Cardiac septum (tissue), 1 donor: Measurements from ENCODE around the gene GTPBP6. TPM values are rescaled to one million over a fixed set of nuclear protein-coding genes. Genes with fewer than 3 reads are reported as not detected.
A peak's percentile ranks its signal among the peaks of the same experiment; 100 is the strongest.
"Not testable (repeated sequence)": the region's sequence is repeated elsewhere in the genome, so short reads cannot be mapped to it uniquely, and the experiment has no call there.

Experiments
- DNase-seq: peaks from one replicate; pipeline ENCODE4 v3.0.0-alpha.2; 2020; ENCODE audit warnings: low spot score
- intact Hi-C: fragments of 100-400 bp; cut with DNase I; formaldehyde crosslinking; loops from one replicate; pipeline ENCODE4 v1.14.0; 2022
- total RNA-seq: library from RNA; stranded (reverse); fragmentation: NEBNext Ultra II Directional; extraction: Animal tissue kit (Norgen Biotek cat#: 25700); gene quantifications from one replicate; pipeline ENCODE4 v1.2.1, GENCODE V29; 2021
- donor health status: DM: no; HTN: no; CAD: no.

Gene GTPBP6
- total RNA-seq, 1 donor from 2014 or later = 35.3 TPM

DNA sequence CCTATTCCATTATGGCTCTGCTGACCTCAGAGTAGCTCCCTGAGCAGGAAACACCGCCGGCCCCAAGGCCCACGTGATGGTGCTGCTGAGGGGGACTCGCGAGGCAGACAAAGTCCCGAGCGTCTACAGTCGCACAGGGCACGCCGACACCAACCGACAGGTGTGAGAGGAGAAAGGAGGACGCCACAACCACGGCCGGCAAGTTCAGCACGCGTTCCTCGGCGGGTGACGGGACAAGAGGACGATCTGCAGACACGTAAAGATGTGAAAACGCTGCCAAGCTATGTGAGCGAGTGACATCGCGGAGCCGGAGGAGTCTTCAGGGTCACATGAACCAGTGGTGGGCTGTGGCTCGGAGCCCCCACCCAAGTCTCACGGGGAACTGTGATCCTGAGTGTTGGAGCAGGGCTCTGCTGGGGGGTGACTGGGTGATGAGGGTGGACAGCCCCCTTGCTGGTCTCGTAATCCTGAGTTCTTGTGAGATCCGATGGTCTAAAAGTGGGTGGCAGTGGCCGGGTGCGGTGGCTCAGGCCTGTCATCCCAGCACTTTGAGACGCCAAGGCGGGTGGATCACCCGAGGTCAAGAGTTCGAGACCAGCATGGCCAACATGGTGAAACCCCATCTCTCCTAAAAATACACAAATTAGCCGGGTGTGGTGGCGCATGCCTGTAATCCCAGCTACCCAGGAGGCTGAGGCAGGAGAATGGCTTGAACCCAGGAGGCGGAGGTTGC is 34.2 kb upstream of the GTPBP6 start:
- intact Hi-C loops = no loop called here
- DNase-seq = peak; percentile 65

DNA sequence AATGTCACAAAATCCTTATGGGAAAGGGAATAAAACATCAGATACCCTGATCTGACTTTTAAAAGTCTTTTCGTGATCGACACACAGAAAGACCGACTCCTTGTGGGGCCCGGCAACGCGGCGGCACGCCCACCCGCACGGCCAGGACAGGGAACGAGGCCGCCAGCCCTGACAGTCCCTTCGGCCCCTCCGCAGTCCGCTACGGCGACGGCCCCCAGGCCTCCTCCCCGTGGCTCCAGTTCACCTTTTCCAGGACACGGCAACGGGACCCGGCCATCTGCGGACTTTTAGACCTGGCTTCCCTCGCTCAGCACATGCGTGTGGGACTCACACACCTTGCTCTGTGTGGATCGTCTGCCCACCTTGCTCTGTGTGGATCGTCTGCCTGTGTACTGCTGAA is 33.6 kb upstream of the GTPBP6 start:
- no peak for DNase-seq
- intact Hi-C loops = no loop called here

DNA sequence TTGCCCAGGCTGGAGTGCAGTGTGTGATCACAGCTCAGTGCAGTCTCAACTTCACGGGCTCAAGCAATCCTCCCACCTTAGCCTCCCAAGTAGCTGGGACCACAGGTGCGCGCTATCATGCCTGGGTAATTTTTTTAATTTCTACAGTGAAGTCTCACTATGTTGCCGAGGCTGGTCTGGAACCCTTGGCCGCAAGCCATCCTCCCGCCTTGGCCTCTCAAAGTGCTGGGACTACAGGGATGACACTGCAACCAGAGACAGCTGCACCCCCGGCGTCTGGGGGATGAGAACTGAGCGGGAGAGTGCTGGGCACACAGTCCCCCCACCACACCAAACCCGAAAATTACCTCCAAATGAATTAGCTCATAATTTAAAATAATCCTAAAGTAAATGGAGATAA is 33.1 kb upstream of the GTPBP6 start:
- no peak for DNase-seq
- intact Hi-C loops = no loop called here

DNA sequence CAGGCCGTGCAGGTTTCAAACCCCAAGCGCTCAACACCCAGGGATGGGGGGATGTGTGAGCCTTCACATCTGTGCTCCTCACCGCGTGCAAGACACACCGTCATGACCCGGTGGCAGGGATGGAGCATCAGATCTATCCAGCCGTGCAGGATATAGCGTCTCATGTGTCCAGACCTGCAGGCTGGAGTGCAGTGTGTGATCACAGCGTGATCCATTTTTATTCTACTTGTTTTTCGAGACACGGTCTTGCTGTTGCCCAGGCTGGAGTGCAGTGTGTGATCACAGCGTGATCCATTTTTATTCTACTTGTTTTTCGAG is 32.7 kb upstream of the GTPBP6 start:
- intact Hi-C loops, DNase-seq: not testable (repeated sequence)

DNA sequence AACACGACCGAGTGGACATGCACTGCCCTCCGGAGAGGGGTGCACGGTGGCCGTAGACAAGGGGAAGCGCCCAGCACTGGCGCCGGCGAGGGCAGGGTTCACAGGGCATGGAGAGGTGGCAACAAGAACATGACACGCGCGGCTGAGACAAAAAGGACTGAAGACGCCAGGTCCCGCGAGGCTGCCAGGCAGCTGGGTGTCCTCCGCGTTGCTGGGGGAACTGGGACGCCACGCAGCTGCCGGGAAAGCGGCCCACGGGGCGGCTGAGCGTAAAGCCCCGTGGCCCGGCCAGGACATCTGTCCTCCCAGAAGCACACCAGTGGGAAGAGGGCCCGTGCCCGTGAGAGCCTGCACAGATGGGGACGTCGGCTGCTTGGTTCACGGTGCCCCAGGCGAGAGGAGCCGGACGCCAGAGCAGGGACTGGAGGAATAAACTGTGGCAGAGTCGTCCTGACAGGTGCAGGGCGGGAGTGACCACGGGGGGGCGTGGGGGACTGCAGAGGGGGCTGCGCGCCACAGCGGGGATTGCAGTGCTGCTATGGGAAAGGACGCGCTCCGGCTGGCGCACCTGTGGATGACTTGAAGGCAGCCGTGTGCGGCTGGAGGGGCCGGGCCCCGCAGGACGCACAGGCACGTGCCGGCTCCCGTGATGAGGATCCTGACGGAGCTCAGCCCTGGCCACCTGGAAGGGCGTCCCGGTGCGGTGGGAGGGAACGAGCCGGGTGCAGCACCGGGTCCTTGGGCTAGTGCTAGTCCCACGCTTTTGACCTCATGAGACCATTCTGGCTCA is 32.1 kb upstream of the GTPBP6 start:
- intact Hi-C loops = no loop called here
- no peak for DNase-seq

DNA sequence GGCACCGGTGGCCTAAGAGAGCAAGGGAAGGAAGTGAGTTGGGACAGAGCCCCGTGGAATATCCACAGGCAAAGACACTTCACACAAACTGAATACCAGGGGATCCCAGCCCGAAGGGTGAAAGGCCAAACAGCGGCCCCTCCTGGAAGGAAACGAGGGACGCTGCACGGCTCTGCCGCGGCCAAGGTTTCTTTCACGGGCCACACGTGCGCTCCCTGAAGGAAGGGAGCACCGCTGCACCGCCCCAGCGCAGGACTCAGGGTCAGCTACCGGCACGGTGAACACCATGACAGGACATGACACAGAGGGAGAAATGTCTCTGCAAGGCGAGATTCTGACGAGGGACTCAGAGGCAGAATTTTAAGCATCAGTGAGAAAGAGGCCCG is 31.5 kb upstream of the GTPBP6 start:
- intact Hi-C loops = no loop called here
- DNase-seq = no peak

DNA sequence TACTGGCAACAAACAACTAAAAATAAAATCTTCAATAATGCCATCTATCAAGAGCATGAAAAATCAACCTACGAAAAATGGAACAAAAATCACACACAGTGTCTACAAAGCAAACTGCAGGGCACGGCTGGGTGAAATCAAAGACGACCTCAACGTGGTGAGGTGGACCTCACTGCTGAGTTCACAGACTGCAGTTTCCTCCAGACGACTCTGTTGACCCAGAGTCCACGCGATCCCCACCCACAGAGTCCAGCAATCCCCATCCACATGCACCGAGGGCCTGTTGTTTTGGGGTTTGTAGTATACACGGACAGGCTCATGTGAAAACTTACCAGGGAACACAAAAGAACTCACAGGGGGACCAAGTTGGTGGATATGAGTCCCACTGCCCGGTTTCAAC is 31.1 kb upstream of the GTPBP6 start:
- no peak for DNase-seq
- intact Hi-C loops = no loop called here

DNA sequence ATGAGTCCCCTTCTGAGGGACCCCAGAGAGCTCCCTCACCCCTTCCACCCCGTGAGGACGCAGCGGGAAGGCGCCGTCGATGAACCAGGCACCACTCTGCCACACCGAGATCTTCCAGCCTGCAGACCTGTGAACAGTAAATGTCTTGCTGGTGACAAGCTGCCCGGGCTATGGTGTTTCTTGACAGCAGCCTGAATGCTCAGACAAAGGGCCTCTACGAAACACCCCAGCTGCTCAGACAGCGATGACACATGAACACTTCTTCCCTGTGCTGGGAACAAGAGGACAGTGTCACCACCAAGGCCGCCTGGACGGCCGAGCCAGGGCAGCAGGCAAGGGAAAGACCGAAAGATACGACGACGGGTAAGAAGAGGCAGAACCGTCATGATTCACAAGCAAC is 30.6 kb upstream of the GTPBP6 start:
- intact Hi-C loops = no loop called here
- DNase-seq = no peak

DNA sequence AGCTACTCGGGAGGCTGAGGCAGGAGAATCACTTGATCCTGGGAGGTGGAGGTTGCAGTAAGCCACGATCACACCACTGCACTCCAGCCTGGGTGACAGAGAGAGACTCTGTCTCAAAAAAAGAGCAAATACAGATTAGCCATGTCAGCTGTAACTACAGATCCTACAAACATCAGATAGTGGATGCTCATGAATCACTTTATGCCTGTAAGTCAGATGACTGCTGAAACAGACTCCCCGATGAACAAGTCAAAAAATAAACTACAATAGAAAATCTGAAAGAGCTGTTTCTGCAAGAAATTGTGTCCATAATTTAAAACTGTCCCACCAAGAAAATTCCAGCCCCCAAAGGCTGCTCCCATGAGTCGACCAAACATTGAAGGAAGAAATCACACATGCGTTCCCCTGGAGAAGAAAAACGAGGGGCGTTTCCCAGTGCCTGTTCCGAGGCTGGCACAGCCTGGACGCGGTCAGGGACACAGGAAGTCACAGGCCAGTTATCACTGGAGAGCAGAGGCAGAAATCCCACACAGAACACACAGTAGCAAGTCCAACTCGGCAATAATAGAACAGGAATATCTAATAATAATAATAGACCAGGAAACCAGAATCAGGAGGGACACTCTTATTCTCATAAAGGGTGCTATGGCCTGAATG is 30.0 kb upstream of the GTPBP6 start:
- DNase-seq = no peak
- intact Hi-C loops = no loop called here

DNA sequence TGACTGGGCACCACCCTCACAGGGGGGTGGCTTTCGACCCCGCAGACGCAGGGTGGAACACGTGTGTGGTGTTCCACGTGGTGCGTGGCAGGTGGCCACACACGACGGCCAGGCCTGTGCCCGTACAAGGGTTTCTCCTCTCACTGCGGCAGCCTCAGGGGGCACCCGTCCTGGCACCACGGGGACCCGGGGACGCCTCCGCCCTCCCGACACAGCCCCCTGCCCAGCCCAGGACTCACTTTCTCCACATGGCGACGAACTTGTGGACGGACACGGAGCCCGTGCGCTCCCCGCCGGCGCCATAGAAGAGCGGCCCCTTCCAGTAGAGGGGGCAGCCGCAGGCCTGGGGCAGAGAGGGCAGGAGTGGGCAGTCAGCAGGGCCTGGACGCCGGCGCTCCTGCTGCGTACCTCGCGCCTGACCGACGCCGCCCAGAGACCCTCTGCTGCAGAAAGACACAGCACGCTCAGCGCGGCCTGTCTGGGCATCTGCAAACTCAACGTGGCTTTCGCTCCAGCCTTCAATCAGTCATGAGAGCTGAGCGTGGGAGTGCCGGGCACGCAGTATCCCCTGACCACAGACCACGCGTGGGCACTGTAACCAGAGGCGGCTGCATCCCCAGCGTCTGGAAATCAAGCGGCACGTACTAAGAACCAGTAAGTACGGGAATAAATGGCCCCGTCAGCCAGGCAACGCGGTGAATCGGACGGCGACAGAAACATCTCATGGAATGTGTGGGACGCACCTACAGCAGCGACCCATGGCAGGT is 28.9 kb upstream of the GTPBP6 start:
- no peak for DNase-seq
- intact Hi-C loops = no loop called here

DNA sequence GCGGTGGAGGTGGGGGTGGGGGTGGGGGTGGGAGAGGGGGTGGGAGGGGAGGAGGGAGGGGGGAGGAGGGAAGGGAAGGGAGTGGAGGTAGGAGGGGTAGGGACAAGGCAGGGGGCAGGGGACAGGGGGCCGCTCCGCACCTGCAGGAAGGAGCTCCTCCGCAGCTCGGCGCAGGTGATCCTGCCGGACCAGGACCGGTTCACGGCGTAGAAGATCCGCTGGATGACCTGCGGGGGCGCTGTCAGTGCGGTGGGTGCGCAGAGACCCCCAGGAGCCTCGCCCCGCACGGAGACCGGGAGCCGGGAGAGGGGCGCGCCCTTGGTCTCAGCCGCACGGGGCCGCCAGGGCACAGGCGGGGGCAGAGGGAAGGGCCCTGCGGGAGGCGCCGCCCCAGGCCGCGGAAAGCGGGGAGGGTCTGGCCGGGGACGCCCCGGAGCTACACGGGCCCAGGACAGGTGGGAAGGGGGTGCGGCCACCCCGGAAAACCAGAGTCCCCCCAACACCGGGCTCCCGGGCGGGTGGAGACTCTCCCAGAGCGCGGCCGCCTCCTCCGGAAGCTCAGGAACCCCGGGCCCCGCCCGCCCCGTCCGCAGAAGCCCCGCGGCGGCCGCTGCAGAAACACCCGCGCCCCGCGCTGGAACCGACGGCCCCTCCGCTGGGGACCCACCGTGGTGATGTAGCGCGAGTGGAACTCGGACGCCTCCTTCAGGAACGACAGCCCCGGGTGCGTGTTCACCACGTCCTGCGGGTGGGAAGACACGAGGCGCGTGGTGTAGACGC is 27.6 kb upstream of the GTPBP6 start:
- intact Hi-C loops = no loop called here
- peak; percentile 65 for DNase-seq

DNA sequence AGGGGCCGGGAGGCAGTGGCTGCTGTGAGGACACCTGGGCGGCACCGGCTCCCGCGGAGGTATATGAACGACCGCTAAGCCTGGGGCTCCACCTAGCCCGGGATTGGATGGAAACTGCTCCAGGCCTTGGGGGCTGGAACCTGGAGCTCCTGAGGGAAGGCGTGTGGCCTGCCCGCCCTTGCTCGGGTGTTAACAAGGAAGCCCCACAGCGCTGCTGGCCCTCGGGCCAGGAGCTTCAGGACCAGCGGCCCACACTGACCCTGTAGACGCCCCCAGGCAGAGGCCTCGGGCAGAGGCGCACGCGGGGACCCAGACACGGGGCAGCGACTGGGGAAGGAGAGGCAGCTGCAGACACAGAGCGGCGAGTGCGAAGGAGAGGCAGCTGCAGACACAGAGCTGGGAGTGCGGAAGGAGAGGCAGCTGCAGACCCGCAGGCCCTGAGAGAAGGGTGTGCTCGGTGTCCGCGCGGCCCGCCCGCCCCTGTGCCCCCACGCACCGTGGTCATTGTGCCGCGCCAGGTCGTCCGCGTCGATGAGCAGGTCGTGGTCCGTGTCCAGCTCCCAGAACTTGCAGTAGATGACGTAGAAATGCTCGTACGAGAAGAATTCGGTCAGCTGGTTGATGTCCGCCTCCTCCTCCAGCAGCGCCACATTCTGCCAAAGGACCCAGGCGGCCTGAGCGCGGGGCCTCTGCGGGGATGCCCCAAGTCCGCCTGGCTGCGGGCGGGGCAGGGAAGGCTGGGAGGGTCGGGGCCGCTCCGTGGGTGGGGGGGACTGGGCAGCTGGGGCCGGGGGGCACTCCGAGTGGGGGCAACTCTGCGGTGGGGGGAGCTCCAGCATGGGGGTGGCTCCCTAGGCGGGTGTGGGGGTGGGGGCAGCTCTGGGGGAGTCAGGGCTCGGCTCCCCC is 26.7 kb upstream of the GTPBP6 start:
- DNase-seq = peak; percentile 51
- intact Hi-C loops = no loop called here

DNA sequence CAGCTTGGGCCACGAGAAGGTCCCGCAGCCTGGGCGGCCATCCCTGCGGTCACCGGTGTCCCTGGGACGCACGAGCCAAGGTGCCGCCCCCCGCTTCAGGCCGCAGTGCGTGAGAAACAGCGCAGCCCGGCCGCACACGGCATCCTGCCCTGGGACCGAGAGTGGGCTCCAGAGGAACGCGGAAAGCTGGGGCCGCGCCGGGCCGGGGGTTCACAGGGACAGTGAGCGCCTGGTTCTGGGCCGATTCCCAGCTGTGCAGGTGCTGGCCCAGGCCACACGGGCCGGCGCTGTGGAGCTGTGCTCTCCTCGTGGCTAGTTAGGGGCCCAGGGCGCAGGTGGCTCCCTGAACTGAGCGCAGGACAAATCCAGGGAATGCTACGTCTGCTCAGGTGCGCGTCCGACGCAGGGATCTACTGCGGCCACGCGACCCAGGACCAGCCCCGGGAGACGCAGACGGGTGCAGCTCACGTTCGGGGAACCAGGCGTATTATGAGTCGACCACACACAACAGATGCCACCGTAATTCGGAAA is 25.8 kb upstream of the GTPBP6 start:
- intact Hi-C loops = no loop called here
- DNase-seq = peak; percentile 67

DNA sequence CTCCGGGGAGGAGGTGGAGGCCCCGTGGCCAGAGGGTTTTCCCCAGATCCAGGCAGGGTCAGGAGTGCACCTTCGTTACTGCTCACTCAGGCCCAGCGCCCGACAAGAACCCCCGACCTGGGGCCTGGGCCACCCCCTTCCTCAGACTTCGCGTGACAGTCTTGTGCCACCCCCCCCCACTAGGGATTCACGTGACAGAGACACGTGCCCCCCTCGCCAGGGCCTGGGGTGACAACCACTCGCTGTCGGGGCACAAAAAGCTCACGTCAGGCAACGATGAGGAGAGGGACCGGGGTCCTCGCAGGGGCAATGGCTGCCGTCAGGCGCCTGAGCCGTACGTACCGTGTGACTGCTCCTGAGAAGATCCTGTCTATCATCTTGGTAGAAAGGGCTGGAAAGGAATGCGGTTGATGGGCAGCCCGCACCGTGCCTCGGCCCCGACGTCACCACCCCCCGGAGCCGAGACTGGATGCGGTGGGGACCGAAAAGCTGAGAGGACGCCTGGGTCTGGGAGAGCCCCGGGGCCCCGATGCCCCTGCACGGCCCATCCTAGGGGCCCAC is 23.0 kb upstream of the GTPBP6 start:
- intact Hi-C loops = no loop called here
- DNase-seq = peak; percentile 58

DNA sequence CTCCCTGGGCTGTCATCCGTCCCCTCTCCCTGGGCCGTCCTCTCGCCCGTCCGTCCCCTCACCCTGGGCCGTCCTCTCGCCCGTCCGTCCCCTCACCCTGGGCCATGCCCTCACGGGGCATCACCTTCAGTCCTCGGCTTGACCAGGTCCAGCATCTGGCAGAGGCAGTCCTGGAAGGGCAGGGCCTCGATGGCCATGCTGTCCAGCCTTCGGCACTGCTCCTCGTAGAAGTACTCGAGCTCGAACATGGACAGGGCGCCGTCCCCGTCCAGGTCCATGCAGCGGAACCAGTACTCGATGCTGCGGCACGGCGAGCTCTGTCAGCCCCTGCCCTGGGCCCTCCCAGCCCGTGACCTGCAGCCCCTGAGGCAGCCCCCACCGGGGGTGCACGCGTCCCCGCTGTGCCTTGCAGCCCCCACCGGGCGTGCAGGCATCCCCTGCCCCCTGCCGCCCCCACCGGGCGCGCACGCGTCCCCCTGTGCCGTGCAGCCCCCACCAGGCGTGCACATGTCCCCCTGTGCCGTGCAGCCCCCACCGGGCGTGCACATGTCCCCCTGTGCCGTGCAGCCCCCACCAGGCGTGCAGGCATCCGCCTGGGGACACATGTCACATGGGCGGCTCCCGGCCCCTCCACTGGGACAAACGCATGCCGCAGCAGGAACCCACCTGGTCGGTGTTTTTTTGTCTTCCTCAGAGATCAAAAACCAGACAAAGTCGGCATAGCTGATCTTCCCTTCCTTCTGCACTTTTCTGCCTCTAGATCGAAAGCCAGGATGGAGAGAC is 22.2 kb upstream of the GTPBP6 start:
- intact Hi-C loops = no loop called here
- no peak for DNase-seq

DNA sequence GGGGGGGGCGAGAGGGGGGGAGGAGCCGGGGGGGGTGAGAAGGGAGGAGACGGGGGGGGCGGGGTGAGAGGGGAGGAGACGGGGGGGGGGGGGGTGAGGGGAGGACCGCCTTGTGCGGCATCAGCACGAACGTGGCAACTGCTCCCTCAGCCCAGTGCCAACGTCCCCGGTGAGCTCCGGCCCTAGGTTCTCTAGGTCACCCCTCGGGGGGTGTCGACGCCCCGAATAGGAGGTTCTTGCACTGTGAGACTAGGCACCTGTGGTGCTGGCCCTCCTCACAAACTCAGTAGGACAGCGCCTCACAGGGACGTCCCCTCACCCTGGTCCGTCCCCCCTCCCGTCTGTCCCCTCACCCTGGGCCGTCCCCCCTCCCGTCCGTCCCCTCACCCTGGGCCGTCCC is 21.5 kb upstream of the GTPBP6 start:
- DNase-seq = no peak
- intact Hi-C loops = no loop called here

DNA sequence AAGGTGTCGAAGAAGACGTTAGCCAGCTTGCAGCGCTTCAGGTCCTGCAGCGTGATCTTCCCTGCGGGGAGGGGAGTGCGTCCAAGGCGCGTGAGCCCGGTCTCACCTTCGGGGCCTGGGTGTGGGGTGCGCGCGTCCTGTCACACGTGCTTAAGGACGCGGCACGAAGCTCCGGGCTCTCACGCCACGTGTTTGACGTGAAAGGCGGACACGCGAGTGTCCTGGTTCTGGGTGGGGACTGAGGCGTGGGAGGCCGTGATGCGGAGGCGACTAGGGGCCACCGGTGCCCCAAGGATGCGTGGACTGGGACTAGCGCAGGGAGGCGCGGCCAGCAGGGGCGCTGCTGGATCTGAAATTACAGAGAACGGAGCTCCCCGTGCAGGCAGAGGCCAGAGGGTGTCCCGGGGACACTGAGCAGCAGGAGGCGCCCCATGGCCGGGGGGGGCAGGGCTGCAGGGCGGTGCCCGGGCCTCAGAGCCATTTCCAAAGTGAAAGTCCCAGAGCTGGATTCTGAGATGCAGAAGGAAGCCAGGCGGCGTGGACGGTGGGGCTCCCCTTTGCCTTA is 20.3 kb upstream of the GTPBP6 start:
- intact Hi-C loops = no loop called here
- DNase-seq = no peak
